ENCODE measurements around the gene MC4R.
A peak's percentile ranks its signal among the peaks of the same experiment; 100 is the strongest.
"Not testable (repeated sequence)": the region's sequence is repeated elsewhere in the genome, so short reads cannot be mapped to it uniquely, and the experiment has no call there.

The MC4R gene

DNA sequence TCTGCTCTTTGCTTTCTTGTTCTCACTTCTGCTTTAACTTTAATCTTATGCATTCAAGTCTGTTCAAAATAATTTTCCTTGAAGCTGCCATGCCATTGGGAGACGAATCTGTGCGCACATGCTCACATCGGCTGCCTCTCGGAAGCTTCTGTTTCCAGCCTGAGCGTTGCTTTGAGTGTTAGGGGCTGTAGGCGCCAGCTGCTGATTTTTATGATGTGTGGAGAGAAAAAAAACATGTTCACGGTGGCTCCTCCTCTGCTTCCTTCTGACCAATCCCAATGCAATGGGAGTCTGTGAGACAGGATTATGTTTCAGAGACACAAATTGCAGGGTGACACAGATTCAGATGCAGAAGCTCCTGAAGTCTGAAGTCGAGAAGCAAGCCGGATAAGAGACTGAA lies at the start of gene MC4R:
Gene MC4R, minus strand, starts transcription at position 180 of the 400 bp plus-strand sequence. CDS start 426 bp downstream, outside the sequence.
- no peak for DNase-seq

DNA sequence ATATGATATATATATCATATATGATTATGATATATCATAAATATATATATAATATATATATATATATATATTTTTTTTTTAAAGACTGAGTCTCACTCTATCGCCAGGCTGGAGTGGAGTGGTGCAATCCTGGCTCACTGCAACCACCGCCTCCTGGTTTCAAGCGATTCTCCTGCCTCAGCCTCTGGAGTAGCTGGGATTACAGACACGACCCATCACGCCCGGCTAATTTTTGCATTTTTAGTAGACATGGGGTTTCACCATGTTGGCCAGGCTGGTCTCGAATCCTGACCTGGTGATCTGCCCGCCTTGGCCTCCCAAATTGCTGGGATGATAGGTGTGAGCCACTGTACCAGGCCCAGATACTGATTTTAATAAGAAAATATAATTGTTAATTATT lies 49.7 kb upstream of the MC4R start:
- not testable (repeated sequence) for DNase-seq

DNA sequence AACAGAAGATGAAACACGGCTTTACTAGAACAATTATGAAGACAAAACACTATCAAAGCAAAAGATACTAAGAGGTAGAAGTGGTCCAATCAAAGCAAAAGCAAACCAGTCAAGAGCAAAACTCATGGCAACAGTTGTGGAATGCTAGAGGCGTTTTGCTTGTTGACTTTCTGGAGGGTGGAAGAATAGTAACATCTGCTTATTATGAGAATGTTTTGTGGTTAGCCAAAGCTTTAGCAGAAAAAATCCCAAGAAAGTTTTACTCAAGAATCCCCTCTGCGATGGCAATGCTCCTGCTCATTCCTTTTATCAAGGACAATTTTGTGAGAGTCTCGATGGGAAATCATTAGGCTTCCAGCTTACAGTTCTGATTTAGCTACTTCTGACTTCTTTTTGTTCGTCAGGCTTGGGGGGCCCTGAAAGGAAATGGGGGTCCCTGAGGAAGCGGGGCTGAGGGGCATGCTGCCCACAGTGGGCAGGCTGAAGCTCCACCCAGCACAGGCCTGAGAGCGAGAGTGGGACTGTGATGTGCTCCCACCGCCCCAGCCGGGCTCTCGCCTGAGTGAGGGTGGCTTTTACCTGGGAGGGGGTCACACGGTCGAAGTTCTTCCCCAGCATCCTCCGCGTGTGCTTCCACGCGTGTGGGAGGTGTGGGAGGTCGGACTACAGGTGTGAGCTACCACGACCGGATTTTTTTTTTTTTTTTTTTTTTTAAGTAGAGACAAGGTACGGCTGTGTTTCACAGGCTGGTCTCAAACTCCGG lies 49.0 kb upstream of the MC4R start:
- no peak for DNase-seq

DNA sequence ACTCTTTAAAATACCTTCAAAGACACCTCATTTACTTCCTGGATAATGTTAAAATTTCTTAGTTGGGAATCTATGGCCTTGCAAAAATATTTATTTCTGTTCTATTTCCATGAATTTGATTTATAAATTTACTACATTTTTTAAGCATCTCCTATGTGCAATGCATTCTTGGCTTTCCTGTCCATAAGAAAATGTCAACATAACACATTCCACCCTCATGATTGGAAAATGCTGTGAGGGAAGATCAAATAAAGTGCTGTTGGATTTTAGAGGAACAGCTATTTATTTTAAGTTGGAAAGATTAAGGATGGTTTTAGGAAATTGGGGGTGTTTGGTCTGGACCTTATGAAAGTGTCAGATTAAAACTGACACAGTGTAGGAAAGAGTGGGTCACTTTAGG lies 45.4 kb upstream of the MC4R start:
- no peak for DNase-seq

- DNase-seq = no peak
These were observed 41.5 kb upstream of the MC4R start for GRCh38 chr18:60413944-60414547.

DNA sequence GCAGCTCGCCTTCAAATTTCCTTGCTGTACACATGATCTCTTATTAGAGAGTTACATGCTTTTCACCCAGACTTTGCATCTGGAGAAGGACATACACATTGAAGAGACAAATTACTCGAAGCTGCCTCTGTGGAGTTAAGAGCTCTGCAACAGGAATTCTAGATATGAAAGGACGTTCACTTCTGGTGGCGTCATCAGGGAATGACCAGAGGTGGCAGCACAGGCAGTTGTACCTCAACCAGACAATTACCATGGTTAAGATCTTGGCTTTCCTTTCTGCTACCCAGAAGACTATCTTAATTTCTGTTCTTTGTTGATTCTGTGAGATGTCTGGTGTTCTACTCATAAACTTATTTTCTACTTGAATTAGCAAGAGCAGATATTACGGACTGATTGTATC lies 39.1 kb upstream of the MC4R start:
- no peak for DNase-seq

- DNase-seq = no peak
These were observed 34.1 kb upstream of the MC4R start for GRCh38 chr18:60406721-60407120.

GRCh38 chr18:60404486-60405085 lies 32.0 kb upstream of the MC4R start:
- DNase-seq = no peak

DNA sequence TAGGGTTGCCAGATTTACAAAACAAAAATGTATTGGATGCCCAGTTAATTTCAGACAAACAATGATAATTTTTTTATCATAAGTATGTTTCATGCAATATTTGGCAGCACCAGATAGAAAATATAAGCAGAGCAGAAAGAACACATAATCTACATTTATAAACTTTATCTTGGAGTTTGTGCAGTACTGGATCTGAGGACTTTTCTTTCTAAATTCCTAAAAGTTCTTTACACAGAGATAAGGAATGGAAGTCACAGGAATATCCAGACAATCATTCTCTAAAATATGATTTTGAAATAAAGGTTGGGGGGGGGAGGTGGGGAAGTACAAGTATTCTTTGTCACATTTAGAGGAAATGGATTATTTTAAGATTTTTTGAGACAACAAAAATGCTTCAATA lies 28.8 kb upstream of the MC4R start:
- no peak for DNase-seq

DNA sequence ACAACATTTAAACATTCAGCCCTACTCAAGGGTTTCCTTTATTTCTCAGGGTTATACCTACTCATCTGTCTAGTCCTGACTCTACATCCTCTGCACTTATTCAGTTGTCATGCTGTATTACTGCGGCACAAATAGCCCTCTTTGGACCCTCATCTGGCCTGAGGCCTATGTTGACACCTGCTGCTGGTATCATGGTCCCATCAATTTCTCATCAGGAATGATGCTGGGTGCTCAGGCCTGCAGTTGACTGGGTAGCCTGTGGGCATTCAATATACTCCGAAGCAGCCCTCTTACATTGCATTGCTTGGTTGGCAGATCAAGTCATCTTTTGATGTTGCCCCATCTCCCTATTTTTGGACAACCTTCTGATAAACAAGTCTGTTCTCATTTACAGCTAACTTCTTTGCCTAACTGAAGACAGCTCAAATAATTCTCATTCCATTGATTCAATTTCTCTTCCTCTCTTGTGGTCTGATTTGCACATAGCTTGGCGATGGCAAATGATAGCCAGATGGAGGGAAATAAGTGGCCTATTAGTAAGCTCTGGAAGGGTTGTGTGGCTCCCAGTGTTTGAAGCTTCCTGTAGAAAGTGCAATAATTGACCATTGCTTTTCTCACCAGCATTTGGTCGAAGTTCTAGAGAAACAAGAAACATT lies 19.1 kb upstream of the MC4R start:
- DNase-seq = no peak

GRCh38 chr18:60389314-60389713 lies 16.7 kb upstream of the MC4R start:
- DNase-seq = no peak

DNA sequence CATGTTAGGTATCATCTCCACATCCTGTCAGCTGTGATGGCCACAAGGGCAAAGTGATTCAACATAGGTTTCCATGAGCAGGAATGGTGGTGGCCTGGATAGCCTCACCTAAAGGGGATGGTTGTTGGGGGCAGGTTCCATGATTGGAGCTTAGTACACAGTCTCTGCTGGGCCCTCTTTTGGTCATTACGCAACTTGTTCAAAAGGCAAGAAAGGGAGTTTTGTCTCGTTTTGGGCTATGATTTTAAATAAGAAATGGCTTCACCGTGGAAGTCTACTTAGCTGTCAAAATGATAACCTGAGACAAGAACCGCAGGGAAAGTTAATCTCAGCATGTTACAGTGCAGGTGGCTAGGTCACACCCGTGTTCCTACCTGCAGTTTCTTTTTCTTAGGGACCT lies 13.1 kb upstream of the MC4R start:
- no peak for DNase-seq

DNA sequence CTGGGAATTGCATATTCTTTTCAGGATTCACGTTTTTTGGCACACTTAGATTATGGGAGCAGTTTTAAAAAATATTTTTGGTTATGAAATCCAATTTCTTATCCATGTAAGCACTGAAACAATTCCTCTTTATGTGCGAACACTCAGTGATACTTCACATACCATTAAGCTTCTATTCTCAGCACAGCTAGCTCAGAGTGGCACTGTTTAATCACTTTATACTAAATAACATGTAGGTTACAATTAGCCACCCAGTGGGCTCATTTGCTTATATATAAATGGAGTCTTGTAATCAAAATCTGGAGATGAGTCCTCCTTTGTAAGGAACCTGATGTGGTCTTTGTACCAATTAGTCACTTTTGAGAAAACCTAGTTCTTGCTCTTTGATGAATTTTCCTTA lies 11.3 kb upstream of the MC4R start:
- DNase-seq = no peak

DNA sequence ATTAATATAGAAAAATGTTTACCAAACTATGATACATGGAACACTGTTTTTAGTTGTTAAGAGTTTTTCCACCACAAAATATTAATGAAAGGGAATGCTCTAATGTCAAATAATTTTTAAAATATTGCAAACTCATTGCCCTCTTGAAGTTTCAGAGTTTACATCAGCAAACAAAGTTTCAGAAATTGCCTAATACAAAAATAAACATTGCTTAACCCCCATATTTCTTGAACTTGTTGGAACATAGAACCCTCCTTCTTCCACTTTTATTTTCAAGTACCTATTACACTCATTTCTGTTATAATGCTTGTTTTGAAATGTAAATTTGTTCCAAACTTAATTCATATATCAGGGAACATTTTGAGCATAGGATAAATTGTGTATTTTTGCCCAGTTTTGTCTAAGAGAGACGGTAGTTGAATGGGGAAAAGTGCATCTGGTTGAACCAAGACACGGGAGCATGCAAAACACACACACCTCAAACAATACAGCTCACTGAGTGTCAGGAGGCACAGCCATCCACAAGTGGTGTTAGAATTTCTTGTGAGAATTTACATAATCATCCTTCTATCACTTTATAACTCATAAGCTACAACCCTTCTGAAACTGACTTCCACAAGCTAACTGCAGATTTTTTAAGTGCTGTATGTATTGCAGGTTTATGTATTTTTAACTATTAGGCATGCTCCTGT lies 5.3 kb upstream of the MC4R start:
- no peak for DNase-seq

- no peak for DNase-seq
These were observed 443 bp downstream of the MC4R start for GRCh38 chr18:60372132-60372531.

- no peak for DNase-seq
These were observed 14.1 kb downstream of the MC4R start for GRCh38 chr18:60358516-60358915.

GRCh38 chr18:60350941-60351340 lies 21.6 kb downstream of the MC4R start:
- DNase-seq = peak; percentile 1

DNA sequence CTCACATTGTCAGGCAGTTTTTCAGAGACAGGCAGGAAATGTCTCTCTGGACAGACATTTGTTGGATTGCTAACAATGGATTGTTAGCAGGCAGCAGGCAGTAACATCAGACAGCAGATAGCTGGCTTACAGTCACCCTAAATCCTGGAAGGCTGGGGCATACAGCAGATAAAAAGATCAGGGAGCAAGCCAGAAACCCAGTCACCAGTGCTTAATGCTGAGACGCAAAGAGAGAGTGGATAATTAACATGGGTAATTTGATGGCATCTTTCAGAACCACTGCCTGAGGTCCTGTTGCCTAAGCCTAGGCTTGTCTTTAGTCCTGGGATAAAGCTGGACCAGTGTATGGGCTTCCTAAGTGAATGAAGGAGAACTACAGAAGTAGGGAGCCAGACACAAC lies 22.4 kb downstream of the MC4R start:
- DNase-seq = no peak

DNA sequence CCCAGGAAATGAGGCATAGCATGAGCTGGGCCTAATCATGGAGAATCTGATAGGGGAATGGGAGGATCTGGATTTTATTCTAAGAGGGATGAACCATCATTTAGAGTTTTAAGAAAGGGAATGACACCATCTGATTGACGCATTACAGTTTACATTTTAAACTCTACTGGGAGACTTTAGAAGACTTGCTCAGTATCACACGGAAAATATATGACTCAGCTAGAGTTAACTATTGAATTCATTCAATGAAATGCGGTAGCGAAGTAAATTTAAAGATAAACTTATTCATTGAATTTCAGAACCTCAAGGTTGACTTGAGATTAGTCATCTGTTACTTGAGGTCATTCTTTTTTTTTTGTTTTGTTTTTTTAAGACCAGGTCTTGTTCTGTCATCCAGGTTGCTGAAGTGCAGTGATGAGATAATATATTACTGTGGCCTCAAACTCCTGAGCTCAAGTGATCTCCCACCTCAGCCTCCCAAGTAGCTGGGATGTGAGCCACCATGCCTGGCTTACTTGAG lies 25.0 kb downstream of the MC4R start:
- no peak for DNase-seq

- no peak for DNase-seq
These were observed 33.6 kb downstream of the MC4R start for GRCh38 chr18:60339018-60339417.

DNA sequence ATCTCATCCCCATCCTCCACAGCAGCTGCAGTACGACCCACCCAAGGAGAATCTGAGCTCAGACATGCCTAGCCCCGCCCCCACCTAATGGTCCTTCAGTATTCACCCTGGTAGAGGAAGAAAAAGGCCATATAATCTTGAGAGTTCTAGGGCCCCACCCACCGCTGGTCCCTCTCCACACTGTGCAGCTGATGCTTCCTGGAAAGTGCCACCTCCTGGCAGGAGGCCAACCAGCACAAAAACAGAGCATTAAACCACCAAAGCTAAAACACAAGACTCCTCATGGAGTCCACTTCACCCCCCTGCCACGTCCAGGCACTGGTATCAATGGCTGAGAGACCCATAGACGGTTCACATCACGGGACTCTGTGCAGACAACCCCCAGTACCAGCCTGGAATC lies 40.7 kb downstream of the MC4R start:
- DNase-seq = no peak

DNA sequence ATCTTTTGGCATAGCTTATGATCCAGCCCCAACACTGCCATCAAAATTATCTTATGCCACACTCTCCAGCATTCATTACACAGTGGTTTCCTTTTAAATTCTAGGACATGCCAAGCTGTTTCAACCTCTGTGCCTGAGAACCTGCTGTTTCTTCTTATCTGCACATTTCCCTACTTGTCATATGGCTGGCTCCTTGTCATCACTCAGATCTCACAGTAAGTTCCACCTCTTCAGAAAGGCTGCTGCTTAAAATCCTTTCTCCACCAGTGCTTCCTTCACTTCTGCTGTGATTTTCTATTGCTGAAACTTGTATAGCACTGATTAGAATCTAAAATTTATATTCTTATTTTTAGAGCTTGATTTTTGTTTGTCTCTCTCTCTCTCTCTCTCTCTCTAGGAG lies 43.4 kb downstream of the MC4R start:
- DNase-seq = no peak

DNA sequence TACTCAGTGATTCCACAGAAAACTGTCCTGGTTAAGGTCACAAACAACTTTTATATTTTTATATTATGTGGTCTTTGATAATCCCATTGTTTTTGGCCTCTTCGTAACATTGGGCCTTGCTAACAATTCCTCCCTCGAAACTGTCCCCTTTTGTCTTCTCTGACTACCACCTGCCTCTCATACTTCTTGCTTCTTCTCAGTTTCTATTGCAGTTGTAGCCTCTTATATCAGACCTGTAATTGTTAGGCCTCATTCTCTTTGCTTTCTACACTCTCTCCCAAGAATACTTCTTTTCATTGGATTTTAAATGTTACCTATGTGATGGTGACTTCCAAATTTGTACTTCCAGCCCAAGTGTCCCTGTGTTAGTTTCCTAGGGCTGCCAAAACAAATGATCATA lies 44.7 kb downstream of the MC4R start:
- no peak for DNase-seq
